A172 (cell line): ENCODE results near the gene SEMA6A. TPM values are rescaled to one million over a fixed set of nuclear protein-coding genes. Genes with fewer than 3 reads are reported as not detected.

ENCODE experiments used
- DNase-seq: peaks from one replicate; pipeline ENCODE4 v3.0.0-alpha.2; 2015; ENCODE audit warnings: low spot score
- total RNA-seq: library from RNA; depleted of rRNA; stranded (reverse); fragments of >200 nt; shearing (Covaris generic); gene quantifications from 2 replicates; pipeline ENCODE4 v1.2.3, GENCODE V29; 2014

The SEMA6A gene
- total RNA-seq, 1 experiment from 2014 or later, result 1.5 TPM

- no peak for DNase-seq
These were observed 79.7 kb downstream of the SEMA6A start for GRCh38 chr5:116494784-116495450.

GRCh38 chr5:116492776-116493175, 81.8 kb downstream of the SEMA6A start:
- DNase-seq, result no peak

GRCh38 chr5:116492016-116492623, 82.5 kb downstream of the SEMA6A start:
- peak; percentile 92 for DNase-seq

- DNase-seq, result no peak
These were observed 86.1 kb downstream of the SEMA6A start for GRCh38 chr5:116488356-116489041.

- no peak for DNase-seq
These were observed 87.6 kb downstream of the SEMA6A start for GRCh38 chr5:116487045-116487444.

GRCh38 chr5:116486588-116486987, 88.0 kb downstream of the SEMA6A start:
- no peak for DNase-seq

GRCh38 chr5:116484645-116485044, 90.0 kb downstream of the SEMA6A start:
- DNase-seq, result no peak

GRCh38 chr5:116482394-116482793, 92.2 kb downstream of the SEMA6A start:
- no peak for DNase-seq

GRCh38 chr5:116480894-116481510, 93.6 kb downstream of the SEMA6A start:
- DNase-seq, result no peak

- DNase-seq, result no peak
These were observed 94.6 kb downstream of the SEMA6A start for GRCh38 chr5:116479776-116480675.

- peak; percentile 8 for DNase-seq
These were observed 96.1 kb downstream of the SEMA6A start for GRCh38 chr5:116478491-116478890.

- DNase-seq, result no peak
These were observed 97.6 kb downstream of the SEMA6A start for GRCh38 chr5:116476897-116477537.

- DNase-seq, result no peak
These were observed 99.3 kb downstream of the SEMA6A start for GRCh38 chr5:116475338-116475737.

- no peak for DNase-seq
These were observed 100.9 kb downstream of the SEMA6A start for GRCh38 chr5:116473706-116474105.

- no peak for DNase-seq
These were observed 102.3 kb downstream of the SEMA6A start for GRCh38 chr5:116472274-116472673.

GRCh38 chr5:116469631-116470030, 105.0 kb downstream of the SEMA6A start:
- DNase-seq, result no peak

- DNase-seq, result no peak
These were observed 106.0 kb downstream of the SEMA6A start for GRCh38 chr5:116468583-116468982.

GRCh38 chr5:116467465-116467843, 107.2 kb downstream of the SEMA6A start:
- no peak for DNase-seq

- no peak for DNase-seq
These were observed 107.7 kb downstream of the SEMA6A start for GRCh38 chr5:116466727-116467464.

- no peak for DNase-seq
These were observed 109.2 kb downstream of the SEMA6A start for GRCh38 chr5:116465411-116465810.
